Endothelial cell of umbilical vein (primary cell): ENCODE results near the gene ERGIC1. TPM values are rescaled to one million over a fixed set of nuclear protein-coding genes. Genes with fewer than 3 reads are reported as not detected.
A peak's percentile ranks its signal among the peaks of the same experiment; 100 is the strongest.

ENCODE experiments used
- BruUV-seq: library from RNA; stranded (reverse); fragments of 400-500 nt; replicated peaks from 2 replicates; lab custom pipeline; 2021; lab: Mats Ljungman, UMichigan
- CTCF ChIA-PET: fragments of 300-600, 350-600 bp; sonication (Branson Sonifier 250); formaldehyde crosslinking; loops from one replicate; lab custom pipeline; 2021; ENCODE audit warnings: antibody characterized with exemption, inconsistent platforms; lab: Charles Lee
- POLR2A ChIA-PET: fragments of 300-600, 350-600 bp; sonication (Branson Sonifier 250); formaldehyde crosslinking; loops from one replicate; lab custom pipeline; 2021; ENCODE audit warnings: antibody characterized with exemption, inconsistent platforms; lab: Charles Lee
- DNase-seq: peaks from one replicate; pipeline ENCODE4 v3.0.0-alpha.2; 2011; ENCODE audit warnings: low read depth, low spot score
- FAIRE-seq: peaks from 2 replicates; lab custom pipeline; 2011; peaks lifted over from hg19 to GRCh38; lab: Jason Lieb, UNC
- H2AFZ ChIP-seq: 2 replicates; pipeline ENCODE4 v1.6.0; 2012; ENCODE audit warnings: low read depth, low read length, control low read depth, inconsistent platforms
- H3K27ac ChIP-seq: 2 replicates; pipeline ENCODE4 v1.5.1; 2011; ENCODE audit warnings: low read depth, mild to moderate bottlenecking, control low read depth, low read length, moderate library complexity; ENCODE audit not compliant: insufficient read depth
- H3K27me3 ChIP-seq, 2 experiments: 2 replicates each; pipeline versions ENCODE4 v1.6.0 to v1.6.1; 2011; ENCODE audit warnings: low read length in 2 of 2, mixed read lengths in 1 of 2; ENCODE audit not compliant: control insufficient read depth in 2 of 2, insufficient read depth in 2 of 2
- H3K36me3 ChIP-seq, 2 experiments: 2 replicates in 1 of 2; 3 replicates in 1 of 2; pipeline ENCODE4 v1.5.1; 2011; ENCODE audit warnings: low read length in 2 of 2, mild to moderate bottlenecking in 1 of 2, moderate library complexity in 1 of 2; ENCODE audit not compliant: control insufficient read depth in 2 of 2, insufficient read depth in 2 of 2; ENCODE audit errors: extremely low read depth in 1 of 2
- H3K4me1 ChIP-seq: 3 replicates; pipeline ENCODE4 v1.5.1; 2011; ENCODE audit warnings: mild to moderate bottlenecking, low read length; ENCODE audit not compliant: control insufficient read depth, insufficient read depth; ENCODE audit errors: extremely low read depth
- H3K4me2 ChIP-seq: 2 replicates; pipeline ENCODE4 v1.6.1; 2011; ENCODE audit warnings: low read length, control low read depth, mixed read lengths; ENCODE audit not compliant: insufficient read depth
- H3K4me3 ChIP-seq, 3 experiments: fragments of 200-600 bp in 1 of 3; sonication (generic), shearing (Covaris generic) in 1 of 3; replicated peaks in 1 of 3; 2 replicates each; pipeline ENCODE4 v1.5.1; 2011 to 2016; ENCODE audit warnings: control low read depth in 3 of 3, low read length in 3 of 3, mild to moderate bottlenecking in 2 of 3, inconsistent platforms in 1 of 3, low read depth in 1 of 3, moderate library complexity in 1 of 3; ENCODE audit not compliant: insufficient read depth in 1 of 3
- H3K79me2 ChIP-seq: 2 replicates; pipeline ENCODE4 v1.6.0; 2012; ENCODE audit warnings: low read length, inconsistent platforms; ENCODE audit not compliant: control insufficient read depth, insufficient read depth
- H3K9ac ChIP-seq: replicated peaks from 2 replicates; pipeline ENCODE3; 2011; ENCODE audit warnings: low read length, control low read depth; ENCODE audit not compliant: insufficient read depth; ENCODE audit errors: extremely low read depth
- H3K9me1 ChIP-seq: replicated peaks from 3 replicates; pipeline ENCODE4 v1.6.0; 2011; ENCODE audit warnings: mild to moderate bottlenecking, low read length; ENCODE audit not compliant: control insufficient read depth, insufficient read depth; ENCODE audit errors: extremely low read depth
- H3K9me3 ChIP-seq: replicated peaks from 2 replicates; pipeline ENCODE4 v1.5.1; 2012; ENCODE audit warnings: low read length, inconsistent platforms; ENCODE audit not compliant: control insufficient read depth, insufficient read depth
- H4K20me1 ChIP-seq: replicated peaks from 2 replicates; pipeline ENCODE3; 2011; ENCODE audit warnings: mild to moderate bottlenecking, low read length; ENCODE audit not compliant: control insufficient read depth, insufficient read depth; ENCODE audit errors: extremely low read depth
- CTCF ChIP-seq, 2 donors: IDR thresholded peaks; 1 replicate in 1 of 2; 2 replicates in 1 of 2; pipeline ENCODE4 v1.5.1; 2011; ENCODE audit warnings: low read length in 2 of 2, mild to moderate bottlenecking in 2 of 2, moderate library complexity in 2 of 2, control low read depth in 1 of 2, inconsistent platforms in 1 of 2, low read depth in 1 of 2; ENCODE audit not compliant: insufficient read depth in 1 of 2; ENCODE audit errors: extremely low read depth in 1 of 2
- EZH2 ChIP-seq: IDR thresholded peaks from 2 replicates; pipeline ENCODE4 v1.6.1; 2012; ENCODE audit warnings: borderline replicate concordance, low read depth, mild to moderate bottlenecking, moderate library complexity, low read length, inconsistent platforms; ENCODE audit not compliant: severe bottlenecking
- FOS ChIP-seq: IDR thresholded peaks from 2 replicates; pipeline ENCODE4 v1.6.1; 2011; ENCODE audit warnings: mild to moderate bottlenecking, low read length, moderate library complexity, borderline replicate concordance; ENCODE audit not compliant: insufficient read depth
- GATA2 ChIP-seq: IDR thresholded peaks from 2 replicates; pipeline ENCODE4 v1.7.0; 2011; ENCODE audit warnings: low read depth, mild to moderate bottlenecking, moderate library complexity, mixed read lengths, low read length; ENCODE audit not compliant: insufficient read length, insufficient read depth
- JUN ChIP-seq: IDR thresholded peaks from 2 replicates; pipeline ENCODE4 v1.6.1; 2011; ENCODE audit warnings: borderline replicate concordance, low read depth; ENCODE audit not compliant: insufficient read length, insufficient read depth
- MAX ChIP-seq: IDR thresholded peaks from 2 replicates; pipeline ENCODE4 v1.6.1; 2011; ENCODE audit not compliant: insufficient read depth, insufficient read length
- MYC ChIP-seq: IDR thresholded peaks from one replicate; pipeline ENCODE4 v1.6.1; 2011; ENCODE audit warnings: mild to moderate bottlenecking, low read depth, low read length
- POLR2A ChIP-seq: IDR thresholded peaks from 2 replicates; pipeline ENCODE4 v1.6.1; 2012; ENCODE audit warnings: low read depth, mild to moderate bottlenecking, control low read depth, low read length
- POLR2AphosphoS5 ChIP-seq: IDR thresholded peaks from 2 replicates; pipeline ENCODE4 v1.6.1; 2012; ENCODE audit warnings: low read depth, mild to moderate bottlenecking, control low read depth, low read length, moderate library complexity; ENCODE audit not compliant: insufficient read depth
- dilution Hi-C: fragments of 300-500 bp; cut with MboI; formaldehyde crosslinking; loops from one replicate; pipeline ENCODE4 v1.15.0; 2019; ENCODE audit warnings: low sequenced_read_pairs; ENCODE audit not compliant: extremely low pct_ligation_motif_present
- intact Hi-C: fragments of 100-400 bp; cut with micrococcal nuclease; formaldehyde crosslinking; loops from one replicate; pipeline ENCODE4 v1.10.0; 2022
- polyA plus RNA-seq, 4 experiments: library from polyadenylated mRNA; depleted of rRNA in 3 of 4; stranded (reverse) in 3 of 4; unstranded in 1 of 4; fragments of >200 nt; gene quantifications; 2 replicates each; pipeline versions ENCODE4 v1.2.1 to v1.2.3, GENCODE V29; 2011 to 2012; ENCODE audit warnings: missing spikeins in 1 of 4
- total RNA-seq: library from RNA; stranded (reverse); gene quantifications from 2 replicates; pipeline ENCODE4 v1.2.3, GENCODE V29; 2021

Gene ERGIC1
- total and polyA plus RNA-seq, 2 donors (not counting 3 experiments of a cell fraction or from before 2014, with no cell fraction given) = 105 to 109 TPM

DNA sequence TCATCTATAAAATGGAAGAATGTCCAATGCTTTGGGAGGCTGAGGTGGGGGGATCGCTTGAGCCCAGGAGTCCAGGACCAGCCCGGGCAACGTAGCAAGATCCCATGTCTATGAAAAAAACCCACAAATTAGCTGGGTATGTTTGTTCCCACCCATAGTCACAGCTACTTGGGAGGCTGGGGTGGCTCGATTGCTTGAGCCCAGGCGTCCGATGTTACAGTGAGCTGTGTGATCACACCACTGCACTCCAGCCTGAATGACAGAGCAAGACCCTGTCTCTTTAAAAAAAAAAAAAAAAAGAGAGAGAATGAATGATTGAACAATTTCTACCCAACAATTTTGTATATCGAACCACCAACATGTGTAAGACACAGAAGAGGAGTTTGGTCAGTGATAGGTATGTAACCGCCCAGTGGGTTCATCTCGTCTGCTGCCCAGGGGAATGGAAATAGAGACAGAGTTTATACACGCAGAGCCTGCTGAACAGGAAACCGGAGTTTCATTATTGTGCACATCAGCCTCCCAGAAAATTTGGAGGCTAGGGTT, 26.2 kb upstream of the ERGIC1 start:
- POLR2A ChIA-PET = interaction anchor here (0.6 to 1.2 kb wide), 2 partner anchors 31 to 36 kb away, joined by 4 to 5 read pairs; no protein-coding TSS in a partner anchor
- H4K20me1 ChIP-seq = no peaks in the 10 kb centered on the region
- peak; percentile 42 for FAIRE-seq
- DNase-seq = no peak
- no peaks in the 10 kb centered on the region for H3K9me1 ChIP-seq
- CTCF ChIA-PET = interaction anchor here (0.8 to 1.3 kb wide), 7 partner anchors 8 to 61 kb away, joined by 3 to 8 read pairs (median 4); no protein-coding TSS in a partner anchor
- no peaks in the 10 kb centered on the region for H3K79me2 ChIP-seq
- no peaks in the 10 kb centered on the region for H3K9me3 ChIP-seq
- peak overlapping the region; percentile 55 for H2AFZ ChIP-seq
- H3K4me2 ChIP-seq = peak overlapping the region; percentile 73
- no peak overlapping the region for H3K4me3 ChIP-seq
- H3K36me3 ChIP-seq = no peaks in the 10 kb centered on the region
- intact Hi-C loops (loop anchor here (1.0 kb wide), 4 partner anchors 10 to 123 kb away; no protein-coding TSS in a partner anchor), dilution Hi-C loops (no loop called here)
- H3K4me1 ChIP-seq = peaks cover 8% of the 10 kb centered on the region
- TF ChIP-seq FOS (no peak), EZH2 (no peak), CTCF (IDR thresholded peaks at IDR 0.05; ENCODE audit: extremely low read depth in 1 of 2, insufficient read depth in 1 of 2, low read depth in 1 of 2, low read length in 2 of 2) (no peak), MYC (no peak), POLR2AphosphoS5 (no peak), JUN (no peak), MAX (no peak), POLR2A (no peak), GATA2 (no peak)
- H3K27me3 ChIP-seq = no peaks in the 10 kb centered on the region
- H3K9ac ChIP-seq = peak overlapping the region; percentile 85
- peak overlapping the region; percentile 84 for H3K27ac ChIP-seq
- TSS peak; percentile 100 for BruUV-seq
